ENCODE results near the gene NEU2. TPM values are rescaled to one million over a fixed set of nuclear protein-coding genes. Genes with fewer than 3 reads are reported as not detected.

NEU2 gene
- not detected in 2 replicates for total RNA-seq (2021)
- Bru-seq, nascent RNA, result percentile 19 among the genes with signal in this experiment
- BruChase-seq, experiment 1, labeled RNA remaining after a 2-hour chase, result percentile 16 among the genes with signal in this experiment
- percentile 34 among the genes with signal in this experiment for BruChase-seq, experiment 2, labeled RNA remaining after a 6-hour chase
- long read RNA-seq, result 0 reads

DNA sequence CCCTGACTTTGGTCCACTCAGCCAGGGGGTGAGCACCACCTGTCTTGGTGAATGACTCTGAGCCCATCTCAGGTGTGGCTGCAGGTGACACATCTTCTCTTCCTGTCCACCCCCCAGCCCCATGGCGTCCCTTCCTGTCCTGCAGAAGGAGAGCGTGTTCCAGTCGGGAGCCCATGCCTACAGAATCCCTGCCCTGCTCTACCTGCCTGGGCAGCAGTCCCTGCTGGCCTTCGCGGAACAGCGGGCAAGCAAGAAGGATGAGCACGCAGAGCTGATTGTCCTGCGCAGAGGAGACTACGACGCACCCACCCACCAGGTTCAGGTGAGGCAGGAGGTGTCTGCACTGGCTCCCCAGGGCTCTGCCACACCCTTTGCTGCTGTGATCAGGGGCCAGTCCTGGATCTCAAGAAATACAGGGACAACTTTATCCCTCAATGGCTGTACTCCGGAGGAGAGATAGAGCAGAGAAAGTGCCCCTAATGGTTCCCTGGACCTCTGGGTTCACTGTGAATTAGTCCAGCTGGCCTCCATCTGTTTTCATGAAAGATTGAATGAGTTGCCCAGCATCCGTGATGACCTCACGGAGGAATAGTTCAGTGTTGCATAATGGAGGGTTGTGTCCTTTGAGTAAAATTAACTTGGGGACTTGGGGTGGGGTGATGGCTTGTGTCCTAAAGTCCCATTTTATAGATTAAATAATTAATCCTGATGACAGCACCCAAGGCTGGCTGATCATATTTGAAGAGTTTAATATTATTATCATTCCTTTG is at the start of gene NEU2:
Gene NEU2 (plus strand): TSS at position 122 of the 770 bp plus-strand sequence. CDS start 0 bp downstream, at position 122.
- H3K4me1 ChIP-seq (replicated peaks; ENCODE audit: insufficient read depth), result peaks cover 51% of the 10 kb centered on the region
- no peaks in the 10 kb centered on the region for H3K27me3 ChIP-seq (ENCODE audit: insufficient read depth, low read depth)
- no peaks in the 10 kb centered on the region for H3K79me2 ChIP-seq (ENCODE audit: low read depth)
- H3K9me3 ChIP-seq (ENCODE audit: insufficient read depth, low read depth), result peaks cover 9% of the 10 kb centered on the region; the same call in 1 of the 2 replicates
- H2AFZ ChIP-seq, result no peak within 1 kb of the TSS
- BruUV-seq (replicated peaks), result no TSS peak
- POLR2A ChIA-PET (ENCODE audit: unreplicated experiment), result no interaction called here
- H4K20me1 ChIP-seq (ENCODE audit: insufficient read depth), result no peaks in the 10 kb centered on the region
- H3K27ac ChIP-seq, result peak within 1 kb of the TSS; percentile 86
- intact Hi-C loops (cut with micrococcal nuclease; ENCODE audit: unreplicated experiment), result no loop called here
- no peaks in the 10 kb centered on the region for H3K9me2 ChIP-seq (ENCODE audit: insufficient read depth)
- TF ChIP-seq, protein P1, sequence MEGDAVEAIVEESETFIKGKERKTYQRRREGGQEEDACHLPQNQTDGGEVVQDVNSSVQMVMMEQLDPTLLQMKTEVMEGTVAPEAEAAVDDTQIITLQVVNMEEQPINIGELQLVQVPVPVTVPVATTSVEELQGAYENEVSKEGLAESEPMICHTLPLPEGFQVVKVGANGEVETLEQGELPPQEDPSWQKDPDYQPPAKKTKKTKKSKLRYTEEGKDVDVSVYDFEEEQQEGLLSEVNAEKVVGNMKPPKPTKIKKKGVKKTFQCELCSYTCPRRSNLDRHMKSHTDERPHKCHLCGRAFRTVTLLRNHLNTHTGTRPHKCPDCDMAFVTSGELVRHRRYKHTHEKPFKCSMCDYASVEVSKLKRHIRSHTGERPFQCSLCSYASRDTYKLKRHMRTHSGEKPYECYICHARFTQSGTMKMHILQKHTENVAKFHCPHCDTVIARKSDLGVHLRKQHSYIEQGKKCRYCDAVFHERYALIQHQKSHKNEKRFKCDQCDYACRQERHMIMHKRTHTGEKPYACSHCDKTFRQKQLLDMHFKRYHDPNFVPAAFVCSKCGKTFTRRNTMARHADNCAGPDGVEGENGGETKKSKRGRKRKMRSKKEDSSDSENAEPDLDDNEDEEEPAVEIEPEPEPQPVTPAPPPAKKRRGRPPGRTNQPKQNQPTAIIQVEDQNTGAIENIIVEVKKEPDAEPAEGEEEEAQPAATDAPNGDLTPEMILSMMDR (conservative IDR thresholded peaks at IDR 0.05), result no peak
- no peak for TF ChIP-seq EZH2 (IDR thresholded peaks at IDR 0.05; ENCODE audit: low read depth)
- no peaks in the 10 kb centered on the region for H3K36me3 ChIP-seq (ENCODE audit: low read depth)
- CTCF ChIA-PET, result interaction anchor here (0.9 kb wide), 1 partner anchor 21 kb away, joined by 3 read pairs; no protein-coding TSS in a partner anchor
- peak within 1 kb of the TSS; percentile 32 for H3K4me2 ChIP-seq
- DNase-seq, result no peak
- peaks cover 59% of the 10 kb centered on the region for H3F3A ChIP-seq (ENCODE audit: insufficient read depth, low read depth)
- H3K4me3 ChIP-seq, result no peak within 1 kb of the TSS

DNA sequence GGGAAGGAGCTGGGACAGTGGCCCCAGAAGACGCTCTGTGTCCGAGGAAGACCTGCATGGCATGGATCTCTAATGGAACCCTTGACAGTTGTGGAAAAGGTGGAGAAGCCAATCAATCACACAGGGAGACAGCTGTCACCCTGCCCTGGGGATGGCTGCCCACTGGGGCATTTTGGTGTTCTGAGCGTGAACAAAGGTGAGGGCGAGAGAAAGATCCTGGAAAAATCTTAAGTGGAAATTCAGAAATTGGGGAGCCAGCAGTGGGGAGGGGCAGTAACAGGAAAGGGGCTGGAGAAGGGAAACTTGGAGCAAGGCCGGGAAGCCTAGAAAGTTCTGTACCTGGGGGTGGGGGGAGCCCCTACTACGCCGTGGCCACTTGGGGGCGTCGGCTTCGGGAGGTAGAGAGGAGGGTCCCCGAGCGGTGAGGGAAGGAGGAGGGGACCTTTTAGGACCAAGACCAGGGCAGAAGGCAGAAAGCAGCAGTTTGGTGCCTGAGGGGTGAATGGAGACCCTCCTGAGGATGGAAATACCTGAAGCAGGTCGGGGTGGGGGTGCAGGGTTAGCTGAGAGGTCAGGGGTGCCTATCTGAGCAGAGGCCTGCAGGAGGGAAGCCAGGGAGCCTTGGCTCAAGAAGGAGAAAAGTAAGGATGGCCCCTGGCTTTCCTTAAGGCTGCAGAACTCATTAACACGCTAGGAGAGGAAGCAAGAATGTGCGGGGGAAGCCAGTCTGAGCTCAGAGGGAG is 49.4 kb upstream of the NEU2 start:
- TF ChIP-seq, protein P1 (conservative IDR thresholded peaks at IDR 0.05), result no peak
- TF ChIP-seq EZH2 (IDR thresholded peaks at IDR 0.05; ENCODE audit: low read depth), result no peak
- peaks cover 70% of the 10 kb centered on the region for H3K4me1 ChIP-seq (replicated peaks; ENCODE audit: insufficient read depth)
- H3K27me3 ChIP-seq (ENCODE audit: insufficient read depth, low read depth), result no peaks in the 10 kb centered on the region
- H3K9me3 ChIP-seq (ENCODE audit: insufficient read depth, low read depth), result 0 out of 2 replicates have a peak, but pooled peaks cover 6% of the 10 kb centered on the region
- ChIA-PET CTCF (interaction anchor here (0.8 kb wide), 1 partner anchor 101 kb away, joined by 3 read pairs; no protein-coding TSS in a partner anchor), POLR2A (ENCODE audit: unreplicated experiment) (no interaction called here)
- no peaks in the 10 kb centered on the region for H3K36me3 ChIP-seq (ENCODE audit: low read depth)
- DNase-seq, result peak in 1 of 2 experiments; percentile 15
- no peaks in the 10 kb centered on the region for H4K20me1 ChIP-seq (ENCODE audit: insufficient read depth)
- H2AFZ ChIP-seq, result no peak overlapping the region
- H3K4me3 ChIP-seq, result no peak overlapping the region
- H3K9me2 ChIP-seq (ENCODE audit: insufficient read depth), result no peaks in the 10 kb centered on the region
- no peak overlapping the region for H3K27ac ChIP-seq
- no TSS peak for BruUV-seq (replicated peaks)
- no peaks in the 10 kb centered on the region for H3K79me2 ChIP-seq (ENCODE audit: low read depth)
- peaks cover 50% of the 10 kb centered on the region for H3F3A ChIP-seq (ENCODE audit: insufficient read depth, low read depth)
- H3K4me2 ChIP-seq, result no peak overlapping the region
- intact Hi-C loops (cut with micrococcal nuclease; ENCODE audit: unreplicated experiment), result loop anchor here (10.0 kb wide), 1 partner anchor 432 kb away; no protein-coding TSS in a partner anchor

DNA sequence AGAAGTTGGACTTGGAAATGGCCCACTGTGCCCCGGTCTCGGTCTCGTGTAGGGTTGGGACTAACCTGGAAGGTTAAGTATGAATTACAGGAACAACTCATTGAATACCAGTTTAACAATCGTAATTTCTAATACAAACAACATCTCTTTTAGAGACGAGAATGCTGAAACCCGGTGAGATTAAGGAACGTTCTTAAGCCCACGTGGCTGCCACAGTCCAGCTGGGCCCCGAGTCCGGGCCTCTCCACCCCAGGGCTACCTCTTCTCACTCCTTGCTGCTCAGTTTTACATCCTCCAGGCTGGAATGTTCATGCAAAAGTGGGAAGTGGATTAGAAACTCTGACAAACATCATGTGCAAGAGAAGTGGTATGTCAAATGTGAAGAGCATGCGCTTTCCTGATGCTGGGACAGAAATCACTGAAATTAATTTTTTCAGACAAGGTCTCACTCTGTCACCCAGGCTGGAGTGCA is 48.8 kb upstream of the NEU2 start:
- CTCF ChIA-PET, result no interaction called here
- no TSS peak for BruUV-seq (replicated peaks)

More for the DNA sequence above, 48.8 kb upstream of the NEU2 start:
- H3K4me2 ChIP-seq, result no peak overlapping the region
- H3K79me2 ChIP-seq (ENCODE audit: low read depth), result no peaks in the 10 kb centered on the region
- H4K20me1 ChIP-seq (ENCODE audit: insufficient read depth), result no peaks in the 10 kb centered on the region
- DNase-seq, result peak in 1 of 2 experiments; percentile 28
- H3F3A ChIP-seq (ENCODE audit: insufficient read depth, low read depth), result peaks cover 56% of the 10 kb centered on the region
- no peaks in the 10 kb centered on the region for H3K36me3 ChIP-seq (ENCODE audit: low read depth)
- H3K4me3 ChIP-seq, result no peak overlapping the region
- TF ChIP-seq EZH2 (IDR thresholded peaks at IDR 0.05; ENCODE audit: low read depth), result no peak
- TF ChIP-seq, protein P1 (conservative IDR thresholded peaks at IDR 0.05), result no peak
- H3K9me3 ChIP-seq (ENCODE audit: insufficient read depth, low read depth), result 0 out of 2 replicates have a peak, but pooled peaks cover 6% of the 10 kb centered on the region
- H2AFZ ChIP-seq, result no peak overlapping the region
- no peaks in the 10 kb centered on the region for H3K27me3 ChIP-seq (ENCODE audit: insufficient read depth, low read depth)
- H3K4me1 ChIP-seq (replicated peaks; ENCODE audit: insufficient read depth), result peaks cover 69% of the 10 kb centered on the region
- POLR2A ChIA-PET (ENCODE audit: unreplicated experiment), result no interaction called here
- H3K27ac ChIP-seq, result no peak overlapping the region
- H3K9me2 ChIP-seq (ENCODE audit: insufficient read depth), result no peaks in the 10 kb centered on the region
- intact Hi-C loops (cut with micrococcal nuclease; ENCODE audit: unreplicated experiment), result loop anchor here (10.0 kb wide), 1 partner anchor 431 kb away; no protein-coding TSS in a partner anchor
